Stimulated activated naive CD8-positive, alpha-beta T cell treated with anti-CD3 and anti-CD28 coated beads, Interleukin-15, amount 100 ng/mL, for 72 hours (primary cell): Measurements from ENCODE around the gene PPP2R2B.
A peak's percentile ranks its signal among the peaks of the same experiment; 100 is the strongest.

Experiments
- ATAC-seq: fragments of 150-1000 bp; cut with Tn5 transposase; 2 replicates; pipeline ENCODE4 v1.10.0; 2021; ENCODE audit warnings: mild to moderate bottlenecking, moderate library complexity
- DNase-seq, 2 donors: peaks; one replicate each; pipeline ENCODE4 v3.0.0; 2021 to 2022
- H3K27ac Mint-ChIP-seq, 2 donors: one replicate each; pipeline ENCODE4 v1.8.0; 2022; ENCODE audit warnings: mild to moderate bottlenecking in 2 of 2, mixed read lengths in 2 of 2, moderate library complexity in 2 of 2
- H3K27me3 Mint-ChIP-seq: one replicate; pipeline ENCODE4 v1.8.0; 2022; ENCODE audit warnings: mixed read lengths
- H3K4me1 Mint-ChIP-seq: one replicate; pipeline ENCODE4 v1.8.0; 2022; ENCODE audit warnings: mild to moderate bottlenecking, mixed read lengths
- H3K4me3 Mint-ChIP-seq, 2 donors: one replicate each; pipeline ENCODE4 v1.8.0; 2022; ENCODE audit warnings: mild to moderate bottlenecking in 2 of 2, mixed read lengths in 2 of 2, moderate library complexity in 1 of 2
- H3K9me3 Mint-ChIP-seq, 2 donors: one replicate each; pipeline ENCODE4 v1.8.0; 2022; ENCODE audit warnings: mixed read lengths in 2 of 2

PPP2R2B gene

GRCh38 chr5:146817973-146818372 is 60.6 kb downstream of the PPP2R2B start:
- ATAC-seq (no peak), DNase-seq (no peak)
- Mint-ChIP-seq H3K4me1 (peaks cover 7% of the 10 kb centered on the region), H3K9me3 (no peaks in the 10 kb centered on the region), H3K27me3 (no peaks in the 10 kb centered on the region), H3K4me3 (no peak overlapping the region), H3K27ac (no peak overlapping the region)

GRCh38 chr5:146816775-146817387 is 61.7 kb downstream of the PPP2R2B start:
- Mint-ChIP-seq H3K27me3 (no peaks in the 10 kb centered on the region), H3K27ac (no peak overlapping the region), H3K4me1 (peaks cover 7% of the 10 kb centered on the region), H3K9me3 (no peaks in the 10 kb centered on the region), H3K4me3 (no peak overlapping the region)
- ATAC-seq (no peak), DNase-seq (no peak)

- Mint-ChIP-seq H3K27ac (no peak overlapping the region), H3K27me3 (no peaks in the 10 kb centered on the region), H3K9me3 (no peaks in the 10 kb centered on the region), H3K4me3 (no peak overlapping the region), H3K4me1 (peaks cover 7% of the 10 kb centered on the region)
- DNase-seq, result no peak
- no peak for ATAC-seq
Measured at GRCh38 chr5:146815411-146815810, 63.1 kb downstream of the PPP2R2B start.

- Mint-ChIP-seq H3K27ac (no peak overlapping the region), H3K4me1 (peaks cover 7% of the 10 kb centered on the region), H3K27me3 (no peaks in the 10 kb centered on the region), H3K9me3 (peaks cover 0 to 9% of the 10 kb centered on the region in 2 donors), H3K4me3 (peak overlapping the region in 1 of 2 donors; percentile 4)
- ATAC-seq (no peak), DNase-seq (no peak)
Measured at GRCh38 chr5:146813346-146814157, 65.0 kb downstream of the PPP2R2B start.

- no peak for DNase-seq
Measured at GRCh38 chr5:146805081-146805480, 73.5 kb downstream of the PPP2R2B start.

GRCh38 chr5:146802945-146803522 is 75.5 kb downstream of the PPP2R2B start:
- no peak overlapping the region for H3K4me3 Mint-ChIP-seq
- H3K4me1 Mint-ChIP-seq, result no peaks in the 10 kb centered on the region
- no peaks in the 10 kb centered on the region for H3K9me3 Mint-ChIP-seq
- DNase-seq, result no peak
- ATAC-seq, result no peak
- no peak overlapping the region for H3K27ac Mint-ChIP-seq
- no peaks in the 10 kb centered on the region for H3K27me3 Mint-ChIP-seq

More at GRCh38 chr5:146805081-146805480, 73.5 kb downstream of the PPP2R2B start:
- ATAC-seq, result no peak
- Mint-ChIP-seq H3K9me3 (peaks cover 0 to 8% of the 10 kb centered on the region in 2 donors), H3K4me3 (no peak overlapping the region), H3K27me3 (no peaks in the 10 kb centered on the region), H3K4me1 (no peaks in the 10 kb centered on the region), H3K27ac (no peak overlapping the region)

- H3K4me1 Mint-ChIP-seq, result no peaks in the 10 kb centered on the region
- no peak overlapping the region for H3K4me3 Mint-ChIP-seq
- DNase-seq (no peak), ATAC-seq (no peak)
- H3K27ac Mint-ChIP-seq, result no peak overlapping the region
- no peaks in the 10 kb centered on the region for H3K9me3 Mint-ChIP-seq
- H3K27me3 Mint-ChIP-seq, result no peaks in the 10 kb centered on the region
Measured at GRCh38 chr5:146799671-146800070, 78.9 kb downstream of the PPP2R2B start.

- no peak for ATAC-seq
- no peak overlapping the region for H3K4me3 Mint-ChIP-seq
- H3K4me1 Mint-ChIP-seq, result no peaks in the 10 kb centered on the region
Measured at GRCh38 chr5:146799231-146799630, 79.3 kb downstream of the PPP2R2B start.

GRCh38 chr5:146797658-146798057 is 80.9 kb downstream of the PPP2R2B start:
- no peak for ATAC-seq
- no peak overlapping the region for H3K4me3 Mint-ChIP-seq
- H3K9me3 Mint-ChIP-seq, result no peaks in the 10 kb centered on the region
- DNase-seq, result no peak
- H3K27me3 Mint-ChIP-seq, result no peaks in the 10 kb centered on the region
- no peak overlapping the region for H3K27ac Mint-ChIP-seq
- H3K4me1 Mint-ChIP-seq, result no peaks in the 10 kb centered on the region

More at GRCh38 chr5:146799231-146799630, 79.3 kb downstream of the PPP2R2B start:
- no peaks in the 10 kb centered on the region for H3K9me3 Mint-ChIP-seq
- no peak for DNase-seq
- H3K27me3 Mint-ChIP-seq, result no peaks in the 10 kb centered on the region
- no peak overlapping the region for H3K27ac Mint-ChIP-seq

GRCh38 chr5:146796911-146797310 is 81.6 kb downstream of the PPP2R2B start:
- Mint-ChIP-seq H3K27me3 (no peaks in the 10 kb centered on the region), H3K4me3 (no peak overlapping the region), H3K27ac (no peak overlapping the region), H3K9me3 (no peaks in the 10 kb centered on the region), H3K4me1 (no peaks in the 10 kb centered on the region)
- ATAC-seq (no peak), DNase-seq (no peak)

GRCh38 chr5:146796144-146796543 is 82.4 kb downstream of the PPP2R2B start:
- ATAC-seq, result no peak
- H3K27me3 Mint-ChIP-seq, result no peaks in the 10 kb centered on the region
- H3K9me3 Mint-ChIP-seq, result no peaks in the 10 kb centered on the region
- no peak overlapping the region for H3K27ac Mint-ChIP-seq
- DNase-seq, result no peak
- H3K4me3 Mint-ChIP-seq, result no peak overlapping the region
- H3K4me1 Mint-ChIP-seq, result no peaks in the 10 kb centered on the region

GRCh38 chr5:146794326-146795029 is 84.1 kb downstream of the PPP2R2B start:
- H3K9me3 Mint-ChIP-seq, result no peaks in the 10 kb centered on the region

GRCh38 chr5:146793709-146794108 is 84.8 kb downstream of the PPP2R2B start:
- no peaks in the 10 kb centered on the region for H3K27me3 Mint-ChIP-seq
- peak overlapping the region in 1 of 2 donors; percentile 37 for H3K27ac Mint-ChIP-seq
- H3K4me3 Mint-ChIP-seq, result no peak overlapping the region
- no peaks in the 10 kb centered on the region for H3K4me1 Mint-ChIP-seq
- no peaks in the 10 kb centered on the region for H3K9me3 Mint-ChIP-seq
- no peak for ATAC-seq
- no peak for DNase-seq

More at GRCh38 chr5:146794326-146795029, 84.1 kb downstream of the PPP2R2B start:
- DNase-seq, result no peak
- H3K27ac Mint-ChIP-seq, result peak overlapping the region in 1 of 2 donors; percentile 34
- ATAC-seq, result peak; percentile 82
- no peaks in the 10 kb centered on the region for H3K27me3 Mint-ChIP-seq
- no peaks in the 10 kb centered on the region for H3K4me1 Mint-ChIP-seq
- no peak overlapping the region for H3K4me3 Mint-ChIP-seq

GRCh38 chr5:146791471-146791870 is 87.1 kb downstream of the PPP2R2B start:
- H3K27ac Mint-ChIP-seq, result no peak overlapping the region
- ATAC-seq (no peak), DNase-seq (no peak)
- no peaks in the 10 kb centered on the region for H3K27me3 Mint-ChIP-seq
- no peak overlapping the region for H3K4me3 Mint-ChIP-seq
- no peaks in the 10 kb centered on the region for H3K9me3 Mint-ChIP-seq
- H3K4me1 Mint-ChIP-seq, result no peaks in the 10 kb centered on the region

- peak overlapping the region in 1 of 2 donors; percentile 34 for H3K27ac Mint-ChIP-seq
- no peaks in the 10 kb centered on the region for H3K4me1 Mint-ChIP-seq
- ATAC-seq (no peak), DNase-seq (no peak)
- H3K9me3 Mint-ChIP-seq, result no peaks in the 10 kb centered on the region
- H3K27me3 Mint-ChIP-seq, result no peaks in the 10 kb centered on the region
- H3K4me3 Mint-ChIP-seq, result no peak overlapping the region
Measured at GRCh38 chr5:146789712-146790653, 88.6 kb downstream of the PPP2R2B start.
